ENCODE measurements around the gene SH3GL1. TPM values are rescaled to one million over a fixed set of nuclear protein-coding genes. Genes with fewer than 3 reads are reported as not detected.

SH3GL1 gene
- total RNA-seq, 1 donor from 2014 or later: 16.2 TPM

GRCh38 chr19:4390017-4390566 is 10.3 kb downstream of the SH3GL1 start:
- Histone ChIP-seq H3K27ac (ENCODE audit: low read depth, low read length) (peak overlapping the region; percentile 83), H3K4me1 (ENCODE audit: control insufficient read depth in 3 of 3, insufficient read depth in 3 of 3, low read length in 3 of 3) (peaks cover 54 to 79% (median 57%) of the 10 kb centered on the region in 3 donors), H3K27me3 (ENCODE audit: control insufficient read depth in 3 of 3, insufficient read depth in 3 of 3, low read length in 3 of 3) (no peaks in the 10 kb centered on the region), H3K9me3 (ENCODE audit: control insufficient read depth in 3 of 3, low read length in 3 of 3) (no peaks in the 10 kb centered on the region), H3K4me3 (ENCODE audit: low read length in 3 of 3) (peak overlapping the region; percentile 40 to 52 (median 46)), H3K9ac (ENCODE audit: low read depth in 1 of 3, low read length in 3 of 3) (peak overlapping the region; percentile 28 to 71 (median 45)), H3K36me3 (ENCODE audit: control insufficient read depth in 3 of 3, insufficient read depth in 3 of 3, low read length in 3 of 3) (peaks cover 0 to 5% (median 1%) of the 10 kb centered on the region in 3 donors)

GRCh38 chr19:4389511-4390016 is 10.8 kb downstream of the SH3GL1 start:
- H3K4me3 ChIP-seq (ENCODE audit: low read length in 3 of 3): peak overlapping the region in 1 of 3 donors; percentile 52
- peaks cover 54 to 75% (median 57%) of the 10 kb centered on the region in 3 donors for H3K4me1 ChIP-seq (ENCODE audit: control insufficient read depth in 3 of 3, insufficient read depth in 3 of 3, low read length in 3 of 3)
- H3K9ac ChIP-seq (ENCODE audit: low read depth in 1 of 3, low read length in 3 of 3): peak overlapping the region; percentile 28 to 71 (median 45)
- H3K27ac ChIP-seq (ENCODE audit: low read depth, low read length): peak overlapping the region; percentile 83
- no peaks in the 10 kb centered on the region for H3K27me3 ChIP-seq (ENCODE audit: control insufficient read depth in 3 of 3, insufficient read depth in 3 of 3, low read length in 3 of 3)
- H3K9me3 ChIP-seq (ENCODE audit: control insufficient read depth in 3 of 3, low read length in 3 of 3): no peaks in the 10 kb centered on the region
- peaks cover 0 to 4% (median 0%) of the 10 kb centered on the region in 3 donors for H3K36me3 ChIP-seq (ENCODE audit: control insufficient read depth in 3 of 3, insufficient read depth in 3 of 3, low read length in 3 of 3)

- Histone ChIP-seq H3K27ac (ENCODE audit: low read depth, low read length) (peak overlapping the region; percentile 88), H3K27me3 (ENCODE audit: control insufficient read depth in 3 of 3, insufficient read depth in 3 of 3, low read length in 3 of 3) (no peaks in the 10 kb centered on the region), H3K9ac (ENCODE audit: low read depth in 1 of 3, low read length in 3 of 3) (peak overlapping the region; percentile 50 to 74 (median 74)), H3K36me3 (ENCODE audit: control insufficient read depth in 3 of 3, insufficient read depth in 3 of 3, low read length in 3 of 3) (peaks cover 0 to 4% (median 3%) of the 10 kb centered on the region in 3 donors), H3K4me1 (ENCODE audit: control insufficient read depth in 3 of 3, insufficient read depth in 3 of 3, low read length in 3 of 3) (peaks cover 51 to 70% (median 55%) of the 10 kb centered on the region in 3 donors), H3K4me3 (ENCODE audit: low read length in 3 of 3) (peak overlapping the region in 2 of 3 donors; percentile 29 to 40), H3K9me3 (ENCODE audit: control insufficient read depth in 3 of 3, low read length in 3 of 3) (no peaks in the 10 kb centered on the region)
Measured at GRCh38 chr19:4389064-4389375, 11.3 kb downstream of the SH3GL1 start.

- Histone ChIP-seq H3K4me1 (ENCODE audit: control insufficient read depth in 3 of 3, insufficient read depth in 3 of 3, low read length in 3 of 3) (peaks cover 47 to 66% (median 52%) of the 10 kb centered on the region in 3 donors), H3K27ac (ENCODE audit: low read depth, low read length) (peak overlapping the region; percentile 88), H3K9me3 (ENCODE audit: control insufficient read depth in 3 of 3, low read length in 3 of 3) (no peaks in the 10 kb centered on the region), H3K4me3 (ENCODE audit: low read length in 3 of 3) (peak overlapping the region in 2 of 3 donors; percentile 40 to 41), H3K36me3 (ENCODE audit: control insufficient read depth in 3 of 3, insufficient read depth in 3 of 3, low read length in 3 of 3) (peaks cover 5 to 6% (median 6%) of the 10 kb centered on the region in 3 donors), H3K27me3 (ENCODE audit: control insufficient read depth in 3 of 3, insufficient read depth in 3 of 3, low read length in 3 of 3) (no peaks in the 10 kb centered on the region), H3K9ac (ENCODE audit: low read depth in 1 of 3, low read length in 3 of 3) (peak overlapping the region; percentile 50 to 74 (median 74))
Measured at GRCh38 chr19:4388337-4389063, 11.8 kb downstream of the SH3GL1 start.

GRCh38 chr19:4386041-4386782 is 14.1 kb downstream of the SH3GL1 start:
- H3K27me3 ChIP-seq (ENCODE audit: control insufficient read depth in 3 of 3, insufficient read depth in 3 of 3, low read length in 3 of 3): no peaks in the 10 kb centered on the region
- no peak overlapping the region for H3K9ac ChIP-seq (ENCODE audit: low read depth in 1 of 3, low read length in 3 of 3)
- no peak overlapping the region for H3K4me3 ChIP-seq (ENCODE audit: low read length in 3 of 3)
- peaks cover 6 to 7% (median 7%) of the 10 kb centered on the region in 3 donors for H3K36me3 ChIP-seq (ENCODE audit: control insufficient read depth in 3 of 3, insufficient read depth in 3 of 3, low read length in 3 of 3)
- H3K9me3 ChIP-seq (ENCODE audit: control insufficient read depth in 3 of 3, low read length in 3 of 3): no peaks in the 10 kb centered on the region
- H3K27ac ChIP-seq (ENCODE audit: low read depth, low read length): no peak overlapping the region
- H3K4me1 ChIP-seq (ENCODE audit: control insufficient read depth in 3 of 3, insufficient read depth in 3 of 3, low read length in 3 of 3): peaks cover 37 to 49% (median 39%) of the 10 kb centered on the region in 3 donors

- peaks cover 6 to 7% (median 7%) of the 10 kb centered on the region in 3 donors for H3K36me3 ChIP-seq (ENCODE audit: control insufficient read depth in 3 of 3, insufficient read depth in 3 of 3, low read length in 3 of 3)
- H3K9ac ChIP-seq (ENCODE audit: low read depth in 1 of 3, low read length in 3 of 3): no peak overlapping the region
- no peak overlapping the region for H3K4me3 ChIP-seq (ENCODE audit: low read length in 3 of 3)
- H3K27ac ChIP-seq (ENCODE audit: low read depth, low read length): no peak overlapping the region
- peaks cover 31 to 46% (median 33%) of the 10 kb centered on the region in 3 donors for H3K4me1 ChIP-seq (ENCODE audit: control insufficient read depth in 3 of 3, insufficient read depth in 3 of 3, low read length in 3 of 3)
- no peaks in the 10 kb centered on the region for H3K27me3 ChIP-seq (ENCODE audit: control insufficient read depth in 3 of 3, insufficient read depth in 3 of 3, low read length in 3 of 3)
- no peaks in the 10 kb centered on the region for H3K9me3 ChIP-seq (ENCODE audit: control insufficient read depth in 3 of 3, low read length in 3 of 3)
Measured at GRCh38 chr19:4385291-4386040, 14.9 kb downstream of the SH3GL1 start.

- Histone ChIP-seq H3K36me3 (ENCODE audit: control insufficient read depth in 3 of 3, insufficient read depth in 3 of 3, low read length in 3 of 3) (peaks cover 5 to 7% (median 7%) of the 10 kb centered on the region in 3 donors), H3K4me1 (ENCODE audit: control insufficient read depth in 3 of 3, insufficient read depth in 3 of 3, low read length in 3 of 3) (peaks cover 49 to 57% (median 54%) of the 10 kb centered on the region in 3 donors), H3K9ac (ENCODE audit: low read depth in 1 of 3, low read length in 3 of 3) (peak overlapping the region; percentile 6 to 45 (median 20)), H3K27ac (ENCODE audit: low read depth, low read length) (peak overlapping the region; percentile 6), H3K9me3 (ENCODE audit: control insufficient read depth in 3 of 3, low read length in 3 of 3) (no peaks in the 10 kb centered on the region), H3K4me3 (ENCODE audit: low read length in 3 of 3) (peak overlapping the region in 1 of 3 donors; percentile 6), H3K27me3 (ENCODE audit: control insufficient read depth in 3 of 3, insufficient read depth in 3 of 3, low read length in 3 of 3) (no peaks in the 10 kb centered on the region)
Measured at GRCh38 chr19:4380254-4380727, 20.1 kb downstream of the SH3GL1 start.

GRCh38 chr19:4379383-4380253 is 20.7 kb downstream of the SH3GL1 start:
- Histone ChIP-seq H3K4me3 (ENCODE audit: low read length in 3 of 3) (peak overlapping the region in 1 of 3 donors; percentile 49), H3K27ac (ENCODE audit: low read depth, low read length) (peak overlapping the region; percentile 76), H3K4me1 (ENCODE audit: control insufficient read depth in 3 of 3, insufficient read depth in 3 of 3, low read length in 3 of 3) (peaks cover 56 to 63% (median 61%) of the 10 kb centered on the region in 3 donors), H3K27me3 (ENCODE audit: control insufficient read depth in 3 of 3, insufficient read depth in 3 of 3, low read length in 3 of 3) (no peaks in the 10 kb centered on the region), H3K9ac (ENCODE audit: low read depth in 1 of 3, low read length in 3 of 3) (peak overlapping the region in 2 of 3 donors; percentile 22 to 45), H3K36me3 (ENCODE audit: control insufficient read depth in 3 of 3, insufficient read depth in 3 of 3, low read length in 3 of 3) (peaks cover 2 to 7% (median 7%) of the 10 kb centered on the region in 3 donors), H3K9me3 (ENCODE audit: control insufficient read depth in 3 of 3, low read length in 3 of 3) (no peaks in the 10 kb centered on the region)
